H9 (cell line): ENCODE data around the gene LHFPL5. TPM values are rescaled to one million over a fixed set of nuclear protein-coding genes. Genes with fewer than 3 reads are reported as not detected.

Experiments used
- DNase-seq: peaks from one replicate; pipeline ENCODE4 v3.0.0-alpha.2; 2017
- H2AFZ ChIP-seq: one replicate; pipeline ENCODE4 v1.6.1; 2013; ENCODE audit warnings: mild to moderate bottlenecking, low read length, control low read depth, moderate library complexity
- H2AK5ac ChIP-seq: 2 replicates; pipeline ENCODE4 v1.6.1; 2013; ENCODE audit warnings: low read length, control low read depth, mixed read lengths; ENCODE audit not compliant: insufficient read length
- H2BK120ac ChIP-seq: one replicate; pipeline ENCODE4 v1.6.1; 2013; ENCODE audit warnings: low read depth, mild to moderate bottlenecking, low read length, control low read depth, inconsistent platforms; ENCODE audit not compliant: poor library complexity, severe bottlenecking
- H2BK12ac ChIP-seq: 2 replicates; pipeline ENCODE4 v1.6.1; 2013; ENCODE audit warnings: low read length, control low read depth, mixed read lengths, low read depth; ENCODE audit not compliant: insufficient read length
- H2BK15ac ChIP-seq: 2 replicates; pipeline ENCODE4 v1.6.1; 2013; ENCODE audit warnings: low read depth, low read length, control low read depth
- H2BK20ac ChIP-seq: one replicate; pipeline ENCODE4 v1.6.1; 2013; ENCODE audit warnings: low read depth, mild to moderate bottlenecking, low read length, control low read depth, inconsistent platforms; ENCODE audit not compliant: poor library complexity, severe bottlenecking
- H2BK5ac ChIP-seq: 2 replicates; pipeline ENCODE4 v1.6.1; 2013; ENCODE audit warnings: low read length, control low read depth, mixed read lengths; ENCODE audit not compliant: insufficient read length
- H3K14ac ChIP-seq: 2 replicates; pipeline ENCODE4 v1.6.1; 2013; ENCODE audit warnings: low read length, control low read depth; ENCODE audit not compliant: insufficient read depth
- H3K18ac ChIP-seq: 2 replicates; pipeline ENCODE4 v1.6.1; 2013; ENCODE audit warnings: low read depth, mild to moderate bottlenecking, mixed read lengths, low read length, control low read depth; ENCODE audit not compliant: insufficient read length
- H3K23ac ChIP-seq: 2 replicates; pipeline ENCODE4 v1.6.1; 2013; ENCODE audit warnings: low read length, control low read depth, mixed read lengths, low read depth; ENCODE audit not compliant: insufficient read length
- H3K23me2 ChIP-seq: 2 replicates; pipeline ENCODE4 v1.6.1; 2013; ENCODE audit warnings: low read depth, mild to moderate bottlenecking, mixed read lengths, low read length, control low read depth; ENCODE audit not compliant: insufficient read length, poor library complexity, severe bottlenecking
- H3K27ac ChIP-seq: 2 replicates; pipeline ENCODE4 v1.5.1; 2013; ENCODE audit warnings: low read length, control low read depth, mixed read lengths, low read depth; ENCODE audit not compliant: insufficient read length
- H3K27me3 ChIP-seq: 2 replicates; pipeline ENCODE4 v1.6.1; 2013; ENCODE audit warnings: low read length, control low read depth, inconsistent platforms; ENCODE audit not compliant: insufficient read depth
- H3K4ac ChIP-seq: 2 replicates; pipeline ENCODE4 v1.6.1; 2013; ENCODE audit warnings: low read depth, mild to moderate bottlenecking, control low read depth, inconsistent platforms, low read length, moderate library complexity
- H3K4me1 ChIP-seq: 2 replicates; pipeline ENCODE4 v1.6.1; 2013; ENCODE audit warnings: low read length, control low read depth, inconsistent platforms; ENCODE audit not compliant: insufficient read depth
- H3K4me2 ChIP-seq: 2 replicates; pipeline ENCODE4 v1.6.1; 2013; ENCODE audit warnings: low read length, control low read depth, mixed read lengths; ENCODE audit not compliant: insufficient read length, insufficient read depth
- H3K56ac ChIP-seq: 2 replicates; pipeline ENCODE4 v1.6.1; 2013; ENCODE audit warnings: low read depth, mild to moderate bottlenecking, mixed read lengths, low read length, control low read depth; ENCODE audit not compliant: insufficient read length
- H3K79me1 ChIP-seq: 2 replicates; pipeline ENCODE4 v1.6.1; 2013; ENCODE audit warnings: low read depth, mild to moderate bottlenecking, moderate library complexity, low read length, control low read depth, inconsistent platforms; ENCODE audit not compliant: insufficient read depth, poor library complexity, severe bottlenecking
- H3K79me2 ChIP-seq: 2 replicates; pipeline ENCODE4 v1.6.1; 2013; ENCODE audit warnings: low read length, control low read depth, inconsistent platforms; ENCODE audit not compliant: insufficient read depth
- H3K9ac ChIP-seq: 2 replicates; pipeline ENCODE4 v1.6.1; 2013; ENCODE audit warnings: low read length, control low read depth, mixed read lengths; ENCODE audit not compliant: insufficient read length; ENCODE audit errors: extremely low read depth
- H3K9me3 ChIP-seq: one replicate; pipeline ENCODE4 v1.6.1; 2013; ENCODE audit warnings: low read depth, low read length, inconsistent platforms; ENCODE audit not compliant: control insufficient read depth
- H3T11ph ChIP-seq: one replicate; pipeline ENCODE4 v1.6.1; 2013; ENCODE audit warnings: mild to moderate bottlenecking, low read length, control low read depth, inconsistent platforms
- H4K20me1 ChIP-seq: one replicate; pipeline ENCODE4 v1.6.1; 2013; ENCODE audit not compliant: control insufficient read depth, insufficient read length, insufficient read depth
- H4K5ac ChIP-seq: 2 replicates; pipeline ENCODE4 v1.6.1; 2013; ENCODE audit warnings: low read depth, mild to moderate bottlenecking, mixed read lengths, low read length, control low read depth; ENCODE audit not compliant: insufficient read length
- H4K8ac ChIP-seq: replicated peaks from 2 replicates; pipeline ENCODE4 v1.6.1; 2013; ENCODE audit warnings: low read length, control low read depth, mixed read lengths, low read depth; ENCODE audit not compliant: insufficient read length
- H4K91ac ChIP-seq: 2 replicates; pipeline ENCODE4 v1.6.1; 2013; ENCODE audit warnings: low read depth, mild to moderate bottlenecking, moderate library complexity, mixed read lengths, low read length, control low read depth; ENCODE audit not compliant: insufficient read length
- H3K27ac Mint-ChIP-seq, 3 experiments: 2 replicates in 2 of 3; 3 replicates in 1 of 3; pipeline ENCODE4 v1.8.0; 2020 to 2021; ENCODE audit warnings: mixed read lengths in 3 of 3, mild to moderate bottlenecking in 1 of 3, moderate library complexity in 1 of 3
- H3K27me3 Mint-ChIP-seq: 2 replicates; pipeline ENCODE4 v1.8.0; 2021; ENCODE audit warnings: low read depth, mild to moderate bottlenecking, moderate library complexity, mixed read lengths
- H3K36me3 Mint-ChIP-seq, 3 experiments: 2 replicates in 2 of 3; 3 replicates in 1 of 3; pipeline ENCODE4 v1.8.0; 2020 to 2021; ENCODE audit warnings: low read depth in 3 of 3, mixed read lengths in 3 of 3; ENCODE audit not compliant: insufficient read depth in 1 of 3
- H3K4me1 Mint-ChIP-seq, 2 experiments: 2 replicates each; pipeline ENCODE4 v1.8.0; 2020; ENCODE audit warnings: mixed read lengths in 2 of 2
- H3K4me3 Mint-ChIP-seq, 2 experiments: 2 replicates in 1 of 2; 3 replicates in 1 of 2; pipeline ENCODE4 v1.8.0; 2020 to 2021; ENCODE audit warnings: mild to moderate bottlenecking in 2 of 2, mixed read lengths in 2 of 2, moderate library complexity in 1 of 2
- H3K9me3 Mint-ChIP-seq, 2 experiments: 2 replicates in 1 of 2; 3 replicates in 1 of 2; pipeline ENCODE4 v1.8.0; 2020; ENCODE audit warnings: mild to moderate bottlenecking in 2 of 2, mixed read lengths in 2 of 2, moderate library complexity in 1 of 2
- CTCF ChIP-seq: fragments of 200-600 bp; sonication (generic); conservative IDR thresholded peaks from 3 replicates; pipeline ENCODE4 v1.8.0; 2021; ENCODE audit warnings: antibody characterized with exemption, mild to moderate bottlenecking
- WGBS: extraction: QIAGEN DNeasy Blood & Tissue Kit; methylation state at CpG from one replicate; pipeline ENCODE4 v1.1.7; 2013; ENCODE audit warnings: missing lambda C conversion rate, low lambda C conversion rate, mixed read lengths; ENCODE audit not compliant: insufficient read length; ENCODE audit errors: extremely low coverage; 5-methylcytosine and 5-hydroxymethylcytosine counted together
- total RNA-seq: library from RNA; stranded (reverse); gene quantifications from 2 replicates; pipeline ENCODE4 v1.2.1, GENCODE V29; 2021

Gene LHFPL5
- total RNA-seq, 1 experiment from 2014 or later: not detected

GRCh38 chr6:35796236-35796635 is 8.9 kb upstream of the LHFPL5 start:
- no peak overlapping the region for H3K18ac ChIP-seq
- H3K14ac ChIP-seq: no peak overlapping the region; the same call in 1 of the 2 replicates
- no peak overlapping the region for H3K23ac ChIP-seq
- no peak overlapping the region for H4K8ac ChIP-seq
- no peaks in the 10 kb centered on the region for H3K23me2 ChIP-seq
- H3K36me3 Mint-ChIP-seq: peaks cover 0 to 2% (median 0%) of the 10 kb centered on the region in 3 experiments; a peak in 1 of 7 replicates
- H3K9me3 ChIP-seq: no peaks in the 10 kb centered on the region
- H3K79me1 ChIP-seq: no peaks in the 10 kb centered on the region
- no peaks in the 10 kb centered on the region for H4K20me1 ChIP-seq
- H4K91ac ChIP-seq: no peak overlapping the region
- H3K27me3 Mint-ChIP-seq: peaks cover 2% of the 10 kb centered on the region; the same call in 1 of the 2 replicates
- H3K79me2 ChIP-seq: no peaks in the 10 kb centered on the region
- no peak overlapping the region for H2BK5ac ChIP-seq
- H2BK20ac ChIP-seq: no peak overlapping the region
- H3K27me3 ChIP-seq: no peaks in the 10 kb centered on the region
- no peak for DNase-seq
- WGBS: no CpG with 5 or more reads among the region's 4 CpGs
- H2BK15ac ChIP-seq: no peak overlapping the region
- peaks cover 20 to 22% of the 10 kb centered on the region in 2 experiments for H3K4me1 Mint-ChIP-seq
- no peak overlapping the region for H3K4me3 Mint-ChIP-seq
- peak overlapping the region in 1 of 3 experiments; percentile 52; a peak in 2 of 7 replicates for H3K27ac Mint-ChIP-seq
- H3K4me1 ChIP-seq: peaks cover 5% of the 10 kb centered on the region; the same call in 1 of the 2 replicates
- no peak for TF ChIP-seq CTCF
- no peak overlapping the region for H2BK12ac ChIP-seq
- H2AFZ ChIP-seq: no peak overlapping the region
- no peak overlapping the region for H2AK5ac ChIP-seq
- no peaks in the 10 kb centered on the region; a peak in 1 of 5 replicates for H3K9me3 Mint-ChIP-seq
- H2BK120ac ChIP-seq: no peak overlapping the region
- H3T11ph ChIP-seq: no peak overlapping the region
- no peak overlapping the region for H3K56ac ChIP-seq
- H3K27ac ChIP-seq: no peak overlapping the region
- H4K5ac ChIP-seq: no peak overlapping the region
- no peak overlapping the region for H3K4me2 ChIP-seq
- H3K9ac ChIP-seq: no peak overlapping the region
- no peak overlapping the region for H3K4ac ChIP-seq
